H9 (cell line): ENCODE measurements around the gene METTL14. TPM values are rescaled to one million over a fixed set of nuclear protein-coding genes. Genes with fewer than 3 reads are reported as not detected.

Experiments used
- DNase-seq: peaks from one replicate; pipeline ENCODE4 v3.0.0-alpha.2; 2017
- H2AFZ ChIP-seq: one replicate; pipeline ENCODE4 v1.6.1; 2013; ENCODE audit warnings: mild to moderate bottlenecking, low read length, control low read depth, moderate library complexity
- H2AK5ac ChIP-seq: 2 replicates; pipeline ENCODE4 v1.6.1; 2013; ENCODE audit warnings: low read length, control low read depth, mixed read lengths; ENCODE audit not compliant: insufficient read length
- H2BK120ac ChIP-seq: one replicate; pipeline ENCODE4 v1.6.1; 2013; ENCODE audit warnings: low read depth, mild to moderate bottlenecking, low read length, control low read depth, inconsistent platforms; ENCODE audit not compliant: poor library complexity, severe bottlenecking
- H2BK12ac ChIP-seq: 2 replicates; pipeline ENCODE4 v1.6.1; 2013; ENCODE audit warnings: low read length, control low read depth, mixed read lengths, low read depth; ENCODE audit not compliant: insufficient read length
- H2BK15ac ChIP-seq: 2 replicates; pipeline ENCODE4 v1.6.1; 2013; ENCODE audit warnings: low read depth, low read length, control low read depth
- H2BK20ac ChIP-seq: one replicate; pipeline ENCODE4 v1.6.1; 2013; ENCODE audit warnings: low read depth, mild to moderate bottlenecking, low read length, control low read depth, inconsistent platforms; ENCODE audit not compliant: poor library complexity, severe bottlenecking
- H2BK5ac ChIP-seq: 2 replicates; pipeline ENCODE4 v1.6.1; 2013; ENCODE audit warnings: low read length, control low read depth, mixed read lengths; ENCODE audit not compliant: insufficient read length
- H3K14ac ChIP-seq: 2 replicates; pipeline ENCODE4 v1.6.1; 2013; ENCODE audit warnings: low read length, control low read depth; ENCODE audit not compliant: insufficient read depth
- H3K18ac ChIP-seq: 2 replicates; pipeline ENCODE4 v1.6.1; 2013; ENCODE audit warnings: low read depth, mild to moderate bottlenecking, mixed read lengths, low read length, control low read depth; ENCODE audit not compliant: insufficient read length
- H3K23ac ChIP-seq: 2 replicates; pipeline ENCODE4 v1.6.1; 2013; ENCODE audit warnings: low read length, control low read depth, mixed read lengths, low read depth; ENCODE audit not compliant: insufficient read length
- H3K23me2 ChIP-seq: 2 replicates; pipeline ENCODE4 v1.6.1; 2013; ENCODE audit warnings: low read depth, mild to moderate bottlenecking, mixed read lengths, low read length, control low read depth; ENCODE audit not compliant: insufficient read length, poor library complexity, severe bottlenecking
- H3K27ac ChIP-seq: 2 replicates; pipeline ENCODE4 v1.5.1; 2013; ENCODE audit warnings: low read length, control low read depth, mixed read lengths, low read depth; ENCODE audit not compliant: insufficient read length
- H3K27me3 ChIP-seq: 2 replicates; pipeline ENCODE4 v1.6.1; 2013; ENCODE audit warnings: low read length, control low read depth, inconsistent platforms; ENCODE audit not compliant: insufficient read depth
- H3K4ac ChIP-seq: 2 replicates; pipeline ENCODE4 v1.6.1; 2013; ENCODE audit warnings: low read depth, mild to moderate bottlenecking, control low read depth, inconsistent platforms, low read length, moderate library complexity
- H3K4me1 ChIP-seq: 2 replicates; pipeline ENCODE4 v1.6.1; 2013; ENCODE audit warnings: low read length, control low read depth, inconsistent platforms; ENCODE audit not compliant: insufficient read depth
- H3K4me2 ChIP-seq: 2 replicates; pipeline ENCODE4 v1.6.1; 2013; ENCODE audit warnings: low read length, control low read depth, mixed read lengths; ENCODE audit not compliant: insufficient read length, insufficient read depth
- H3K56ac ChIP-seq: 2 replicates; pipeline ENCODE4 v1.6.1; 2013; ENCODE audit warnings: low read depth, mild to moderate bottlenecking, mixed read lengths, low read length, control low read depth; ENCODE audit not compliant: insufficient read length
- H3K79me1 ChIP-seq: 2 replicates; pipeline ENCODE4 v1.6.1; 2013; ENCODE audit warnings: low read depth, mild to moderate bottlenecking, moderate library complexity, low read length, control low read depth, inconsistent platforms; ENCODE audit not compliant: insufficient read depth, poor library complexity, severe bottlenecking
- H3K79me2 ChIP-seq: 2 replicates; pipeline ENCODE4 v1.6.1; 2013; ENCODE audit warnings: low read length, control low read depth, inconsistent platforms; ENCODE audit not compliant: insufficient read depth
- H3K9ac ChIP-seq: 2 replicates; pipeline ENCODE4 v1.6.1; 2013; ENCODE audit warnings: low read length, control low read depth, mixed read lengths; ENCODE audit not compliant: insufficient read length; ENCODE audit errors: extremely low read depth
- H3K9me3 ChIP-seq: one replicate; pipeline ENCODE4 v1.6.1; 2013; ENCODE audit warnings: low read depth, low read length, inconsistent platforms; ENCODE audit not compliant: control insufficient read depth
- H3T11ph ChIP-seq: one replicate; pipeline ENCODE4 v1.6.1; 2013; ENCODE audit warnings: mild to moderate bottlenecking, low read length, control low read depth, inconsistent platforms
- H4K20me1 ChIP-seq: one replicate; pipeline ENCODE4 v1.6.1; 2013; ENCODE audit not compliant: control insufficient read depth, insufficient read length, insufficient read depth
- H4K5ac ChIP-seq: 2 replicates; pipeline ENCODE4 v1.6.1; 2013; ENCODE audit warnings: low read depth, mild to moderate bottlenecking, mixed read lengths, low read length, control low read depth; ENCODE audit not compliant: insufficient read length
- H4K8ac ChIP-seq: replicated peaks from 2 replicates; pipeline ENCODE4 v1.6.1; 2013; ENCODE audit warnings: low read length, control low read depth, mixed read lengths, low read depth; ENCODE audit not compliant: insufficient read length
- H4K91ac ChIP-seq: 2 replicates; pipeline ENCODE4 v1.6.1; 2013; ENCODE audit warnings: low read depth, mild to moderate bottlenecking, moderate library complexity, mixed read lengths, low read length, control low read depth; ENCODE audit not compliant: insufficient read length
- H3K27ac Mint-ChIP-seq, 3 experiments: 2 replicates in 2 of 3; 3 replicates in 1 of 3; pipeline ENCODE4 v1.8.0; 2020 to 2021; ENCODE audit warnings: mixed read lengths in 3 of 3, mild to moderate bottlenecking in 1 of 3, moderate library complexity in 1 of 3
- H3K27me3 Mint-ChIP-seq: 2 replicates; pipeline ENCODE4 v1.8.0; 2021; ENCODE audit warnings: low read depth, mild to moderate bottlenecking, moderate library complexity, mixed read lengths
- H3K36me3 Mint-ChIP-seq, 3 experiments: 2 replicates in 2 of 3; 3 replicates in 1 of 3; pipeline ENCODE4 v1.8.0; 2020 to 2021; ENCODE audit warnings: low read depth in 3 of 3, mixed read lengths in 3 of 3; ENCODE audit not compliant: insufficient read depth in 1 of 3
- H3K4me1 Mint-ChIP-seq, 2 experiments: 2 replicates each; pipeline ENCODE4 v1.8.0; 2020; ENCODE audit warnings: mixed read lengths in 2 of 2
- H3K4me3 Mint-ChIP-seq, 2 experiments: 2 replicates in 1 of 2; 3 replicates in 1 of 2; pipeline ENCODE4 v1.8.0; 2020 to 2021; ENCODE audit warnings: mild to moderate bottlenecking in 2 of 2, mixed read lengths in 2 of 2, moderate library complexity in 1 of 2
- H3K9me3 Mint-ChIP-seq, 2 experiments: 2 replicates in 1 of 2; 3 replicates in 1 of 2; pipeline ENCODE4 v1.8.0; 2020; ENCODE audit warnings: mild to moderate bottlenecking in 2 of 2, mixed read lengths in 2 of 2, moderate library complexity in 1 of 2
- CTCF ChIP-seq: fragments of 200-600 bp; sonication (generic); conservative IDR thresholded peaks from 3 replicates; pipeline ENCODE4 v1.8.0; 2021; ENCODE audit warnings: antibody characterized with exemption, mild to moderate bottlenecking
- WGBS: extraction: QIAGEN DNeasy Blood & Tissue Kit; methylation state at CpG from one replicate; pipeline ENCODE4 v1.1.7; 2013; ENCODE audit warnings: missing lambda C conversion rate, low lambda C conversion rate, mixed read lengths; ENCODE audit not compliant: insufficient read length; ENCODE audit errors: extremely low coverage; 5-methylcytosine and 5-hydroxymethylcytosine counted together
- total RNA-seq: library from RNA; stranded (reverse); gene quantifications from 2 replicates; pipeline ENCODE4 v1.2.1, GENCODE V29; 2021

Gene METTL14
- total RNA-seq, 1 experiment from 2014 or later, result 53.3 TPM

- H4K20me1 ChIP-seq, result no peaks in the 10 kb centered on the region
- no peak overlapping the region for H3K4ac ChIP-seq
- no peaks in the 10 kb centered on the region for H3K4me1 ChIP-seq
- no peak overlapping the region for H2BK12ac ChIP-seq
- H3K27ac ChIP-seq, result no peak overlapping the region
- H4K5ac ChIP-seq, result no peak overlapping the region
- H3K18ac ChIP-seq, result no peak overlapping the region
- Mint-ChIP-seq H3K27ac (no peak overlapping the region), H3K4me1 (peaks cover 13 to 15% of the 10 kb centered on the region in 2 experiments), H3K36me3 (peaks cover 10 to 25% (median 15%) of the 10 kb centered on the region in 3 experiments; a peak in 6 of 7 replicates), H3K4me3 (no peak overlapping the region), H3K9me3 (no peaks in the 10 kb centered on the region), H3K27me3 (no peaks in the 10 kb centered on the region)
- no peak overlapping the region for H3K14ac ChIP-seq
- TF ChIP-seq CTCF, result no peak
- no peak overlapping the region for H4K8ac ChIP-seq
- no peaks in the 10 kb centered on the region for H3K27me3 ChIP-seq
- no peaks in the 10 kb centered on the region for H3K79me1 ChIP-seq
- WGBS, result no CpG with 5 or more reads among the region's 2 CpGs
- H4K91ac ChIP-seq, result no peak overlapping the region
- H2AFZ ChIP-seq, result no peak overlapping the region
- no peak overlapping the region for H2AK5ac ChIP-seq
- H2BK15ac ChIP-seq, result no peak overlapping the region
- no peak overlapping the region for H3T11ph ChIP-seq
- no peak overlapping the region for H3K56ac ChIP-seq
- H3K79me2 ChIP-seq, result no peaks in the 10 kb centered on the region; the same call in 1 of the 2 replicates
- H3K4me2 ChIP-seq, result no peak overlapping the region
- DNase-seq, result no peak
- no peaks in the 10 kb centered on the region for H3K23me2 ChIP-seq
- H3K9me3 ChIP-seq, result no peaks in the 10 kb centered on the region
- H2BK5ac ChIP-seq, result no peak overlapping the region
- no peak overlapping the region for H2BK120ac ChIP-seq
- H3K23ac ChIP-seq, result no peak overlapping the region
- H3K9ac ChIP-seq, result no peak overlapping the region
- no peak overlapping the region for H2BK20ac ChIP-seq
These were observed 66.6 kb downstream of the METTL14 start for GRCh38 chr4:118751629-118752323.
